GM23248 (cell line): ENCODE measurements around the gene HSD17B12. TPM values are rescaled to one million over a fixed set of nuclear protein-coding genes. Genes with fewer than 3 reads are reported as not detected.
A peak's percentile ranks its signal among the peaks of the same experiment; 100 is the strongest.

Source experiments
- DNase-seq: peaks from one replicate; pipeline ENCODE4 v3.0.0-alpha.2; 2015
- H2AFZ ChIP-seq: fragments of 200-600 bp; sonication (generic); 2 replicates; pipeline ENCODE4 v1.6.1; 2016; ENCODE audit warnings: antibody characterized with exemption
- H3F3A ChIP-seq: fragments of 200-600 bp; sonication (generic); 2 replicates; pipeline ENCODE4 v1.6.1; 2016; ENCODE audit warnings: mild to moderate bottlenecking, antibody characterized with exemption, mixed run types; ENCODE audit not compliant: insufficient read depth
- H3K27ac ChIP-seq: fragments of 200-600 bp; sonication (generic); 2 replicates; pipeline ENCODE4 v1.5.1; 2016; ENCODE audit warnings: mild to moderate bottlenecking
- H3K27me3 ChIP-seq: fragments of 200-600 bp; sonication (generic); replicated peaks from 2 replicates; pipeline ENCODE4 v1.6.1; 2016; ENCODE audit warnings: mild to moderate bottlenecking; ENCODE audit not compliant: insufficient read depth
- H3K36me3 ChIP-seq: fragments of 200-600 bp; sonication (generic); 2 replicates; pipeline ENCODE4 v1.6.1; 2016; ENCODE audit warnings: low read depth, mild to moderate bottlenecking
- H3K4me1 ChIP-seq: fragments of 200-600 bp; sonication (generic); 2 replicates; pipeline ENCODE4 v1.6.1; 2016; ENCODE audit warnings: mild to moderate bottlenecking; ENCODE audit not compliant: insufficient read depth
- H3K4me2 ChIP-seq: fragments of 200-600 bp; sonication (generic); one replicate; pipeline ENCODE4 v1.6.1; 2016; ENCODE audit warnings: mild to moderate bottlenecking; ENCODE audit not compliant: unreplicated experiment
- H3K4me3 ChIP-seq: fragments of 200-600 bp; sonication (generic); 2 replicates; pipeline ENCODE4 v1.5.1; 2016; ENCODE audit warnings: mild to moderate bottlenecking
- H3K79me2 ChIP-seq: fragments of 200-600 bp; sonication (generic); 2 replicates; pipeline ENCODE4 v1.6.1; 2016; ENCODE audit warnings: mild to moderate bottlenecking; ENCODE audit not compliant: insufficient read depth
- H3K9ac ChIP-seq: fragments of 200-600 bp; sonication (generic); 2 replicates; pipeline ENCODE4 v1.6.1; 2016; ENCODE audit warnings: mild to moderate bottlenecking
- H3K9me2 ChIP-seq: fragments of 200-600 bp; sonication (generic); 2 replicates; pipeline ENCODE4 v1.6.1; 2016; ENCODE audit warnings: mixed run types, mild to moderate bottlenecking, moderate library complexity; ENCODE audit not compliant: insufficient read depth
- H3K9me3 ChIP-seq: fragments of 200-600 bp; sonication (generic); one replicate; pipeline ENCODE4 v1.6.1; 2017; ENCODE audit warnings: low read depth
- H4K20me1 ChIP-seq: fragments of 200-600 bp; sonication (generic); 2 replicates; pipeline ENCODE4 v1.6.0; 2016; ENCODE audit not compliant: insufficient read depth
- EZH2 ChIP-seq: fragments of 200-600 bp; sonication (generic); IDR thresholded peaks from 2 replicates; pipeline ENCODE4 v1.6.1; 2018; ENCODE audit warnings: antibody characterized with exemption, mild to moderate bottlenecking; ENCODE audit not compliant: insufficient read depth, poor library complexity, severe bottlenecking
- EZH2phosphoT487 ChIP-seq: fragments of 200-600 bp; sonication (generic); IDR thresholded peaks from 2 replicates; pipeline ENCODE4 v1.6.1; 2018; ENCODE audit warnings: antibody characterized with exemption, moderate library complexity, mild to moderate bottlenecking, low read depth; ENCODE audit not compliant: insufficient read depth
- WGBS, 2 experiments: methylation state at CpG; one replicate each; pipeline ENCODE4 v1.1.6; 2015 to 2017; ENCODE audit warnings: low lambda C conversion rate in 2 of 2, low coverage in 1 of 2; ENCODE audit errors: missing lambda C conversion rate in 2 of 2; 5-methylcytosine and 5-hydroxymethylcytosine counted together
- in situ Hi-C: fragments of 300-500 bp; cut with MboI; formaldehyde crosslinking; loops from 2 replicates; pipeline ENCODE4 v1.15.0; 2020
- polyA plus RNA-seq: library from polyadenylated mRNA; unstranded; fragments of >200 nt; fragmentation: Nextera tagmentation; extraction: Ambion mirVana; gene quantifications from 2 replicates; pipeline ENCODE4 v1.2.1, GENCODE V29; 2016
- total RNA-seq: library from RNA; depleted of rRNA; stranded (reverse); fragments of >200 nt; shearing (Covaris generic); gene quantifications from 2 replicates; pipeline ENCODE4 v1.2.3, GENCODE V29; 2014

HSD17B12 gene
- total and polyA plus RNA-seq, 2 experiments from 2014 or later = 105 to 113 TPM

GRCh38 chr11:43837879-43838278 lies 157.3 kb downstream of the HSD17B12 start:
- Histone ChIP-seq H3K27ac (no peak overlapping the region), H4K20me1 (no peaks in the 10 kb centered on the region), H3K9ac (no peak overlapping the region), H3K36me3 (peaks cover 3% of the 10 kb centered on the region; the same call in 1 of the 2 replicates), H3K4me2 (no peak overlapping the region), H2AFZ (no peak overlapping the region), H3K9me3 (no peaks in the 10 kb centered on the region), H3K4me1 (no peaks in the 10 kb centered on the region), H3K4me3 (no peak overlapping the region), H3K79me2 (no peaks in the 10 kb centered on the region), H3K27me3 (no peaks in the 10 kb centered on the region), H3F3A (no peaks in the 10 kb centered on the region), H3K9me2 (no peaks in the 10 kb centered on the region)
- in situ Hi-C loops = no loop called here
- TF ChIP-seq EZH2 (no peak), EZH2phosphoT487 (no peak)
- 58 to 63% methylated on average over 4 of the region's 4 CpGs for WGBS, 2 experiments
- DNase-seq = peak; percentile 5

- WGBS, 2 experiments = 59 to 65% methylated on average over 1 of the region's 1 CpG
These were observed 161.5 kb downstream of the HSD17B12 start for GRCh38 chr11:43842021-43842420.

GRCh38 chr11:43845816-43846215 lies 165.3 kb downstream of the HSD17B12 start:
- Histone ChIP-seq H2AFZ (no peak overlapping the region), H3F3A (no peaks in the 10 kb centered on the region), H3K9me3 (no peaks in the 10 kb centered on the region), H3K4me2 (no peak overlapping the region), H4K20me1 (no peaks in the 10 kb centered on the region), H3K27ac (no peak overlapping the region), H3K27me3 (no peaks in the 10 kb centered on the region), H3K79me2 (no peaks in the 10 kb centered on the region), H3K36me3 (0 out of 2 replicates have a peak, but pooled peaks cover 2% of the 10 kb centered on the region), H3K4me3 (no peak overlapping the region), H3K9me2 (no peaks in the 10 kb centered on the region), H3K4me1 (no peaks in the 10 kb centered on the region), H3K9ac (no peak overlapping the region)
- no peak for TF ChIP-seq EZH2phosphoT487
- no peak for TF ChIP-seq EZH2
- peak; percentile 21 for DNase-seq
- WGBS, 2 experiments = 89% methylated on average over 3 of the region's 3 CpGs
- in situ Hi-C loops = no loop called here

More at GRCh38 chr11:43842021-43842420, 161.5 kb downstream of the HSD17B12 start:
- no peaks in the 10 kb centered on the region for H3K27me3 ChIP-seq
- H3K9me2 ChIP-seq = no peaks in the 10 kb centered on the region
- no peaks in the 10 kb centered on the region for H3K79me2 ChIP-seq
- TF ChIP-seq EZH2phosphoT487 (no peak), EZH2 (no peak)
- no peak for DNase-seq
- H2AFZ ChIP-seq = no peak overlapping the region
- no peak overlapping the region for H3K27ac ChIP-seq
- H3K4me3 ChIP-seq = no peak overlapping the region
- H3K9ac ChIP-seq = no peak overlapping the region
- H3K4me2 ChIP-seq = no peak overlapping the region
- in situ Hi-C loops = no loop called here
- no peaks in the 10 kb centered on the region for H3K4me1 ChIP-seq
- no peaks in the 10 kb centered on the region for H3K9me3 ChIP-seq
- no peaks in the 10 kb centered on the region for H3F3A ChIP-seq
- no peaks in the 10 kb centered on the region for H4K20me1 ChIP-seq
- peaks cover 3% of the 10 kb centered on the region; the same call in 1 of the 2 replicates for H3K36me3 ChIP-seq

- in situ Hi-C loops = no loop called here
- DNase-seq = peak; percentile 76
- H3K9ac ChIP-seq = no peak overlapping the region
These were observed 171.6 kb downstream of the HSD17B12 start for GRCh38 chr11:43852057-43852636.

GRCh38 chr11:43853781-43854180 lies 173.2 kb downstream of the HSD17B12 start:
- in situ Hi-C loops = no loop called here

More at GRCh38 chr11:43852057-43852636, 171.6 kb downstream of the HSD17B12 start:
- H3F3A ChIP-seq = no peaks in the 10 kb centered on the region
- no peaks in the 10 kb centered on the region for H3K4me1 ChIP-seq
- no peak overlapping the region for H3K27ac ChIP-seq
- 6 to 15% methylated on average over 4 of the region's 4 CpGs for WGBS, 2 experiments
- no peaks in the 10 kb centered on the region for H3K9me2 ChIP-seq
- no peaks in the 10 kb centered on the region for H3K79me2 ChIP-seq
- peaks cover 10% of the 10 kb centered on the region for H3K36me3 ChIP-seq
- H3K4me3 ChIP-seq = no peak overlapping the region
- H3K4me2 ChIP-seq = no peak overlapping the region
- TF ChIP-seq EZH2phosphoT487 (no peak), EZH2 (no peak)
- no peak overlapping the region for H2AFZ ChIP-seq
- H4K20me1 ChIP-seq = no peaks in the 10 kb centered on the region
- no peaks in the 10 kb centered on the region for H3K9me3 ChIP-seq
- H3K27me3 ChIP-seq = no peaks in the 10 kb centered on the region

More at GRCh38 chr11:43853781-43854180, 173.2 kb downstream of the HSD17B12 start:
- Histone ChIP-seq H3K27me3 (no peaks in the 10 kb centered on the region), H3K4me3 (no peak overlapping the region), H3K4me2 (no peak overlapping the region), H4K20me1 (no peaks in the 10 kb centered on the region), H3K27ac (no peak overlapping the region), H3K79me2 (no peaks in the 10 kb centered on the region), H3K36me3 (peaks cover 10% of the 10 kb centered on the region), H3K4me1 (no peaks in the 10 kb centered on the region), H3K9me2 (no peaks in the 10 kb centered on the region), H3K9ac (no peak overlapping the region), H3F3A (no peaks in the 10 kb centered on the region), H2AFZ (no peak overlapping the region), H3K9me3 (no peaks in the 10 kb centered on the region)
- no peak for TF ChIP-seq EZH2phosphoT487
- no peak for TF ChIP-seq EZH2
- DNase-seq = peak; percentile 31
